Ovary (tissue), 3 donors: ENCODE measurements around the gene PFKP.

Experiments used
- CTCF ChIP-seq, 3 donors: fragments of 450-650 bp in 2 of 3; fragments of 200-600 bp in 1 of 3; IDR thresholded peaks; one replicate each; pipeline versions ENCODE4 v1.5.1 to v1.8.0; 2016 to 2022; ENCODE audit warnings: antibody characterized with exemption in 3 of 3, mild to moderate bottlenecking in 1 of 3
- POLR2A ChIP-seq: fragments of 450-650 bp; IDR thresholded peaks from one replicate; pipeline ENCODE4 v1.6.1; 2017; ENCODE audit warnings: antibody characterized with exemption, mild to moderate bottlenecking, moderate library complexity
- donor health status: DM: no; HTN: no; CAD: no.

- peak in 2 of 3 donors; percentile 14 to 32 for TF ChIP-seq CTCF (IDR thresholded peaks at IDR 0.05)
- no peak for TF ChIP-seq POLR2A
These were observed 21.7 kb upstream of the PFKP start for GRCh38 chr10:3045471-3046209.
